ENCODE measurements around the gene PGRMC2.

- TF ChIP-seq CTCF (IDR thresholded peaks at IDR 0.05) (no peak), ZFX (IDR thresholded peaks at IDR 0.05; ENCODE audit: borderline replicate concordance) (no peak)
These were observed 7.9 kb downstream of the PGRMC2 start for GRCh38 chr4:128279624-128280225.
